SK-N-SH (cell line): ENCODE data around the gene FAM107B.
"Not testable (repeated sequence)": the region's sequence is repeated elsewhere in the genome, so short reads cannot be mapped to it uniquely, and the experiment has no call there.

Experiments
- CTCF ChIP-seq: fragments of 200-600 bp; sonication (generic); IDR thresholded peaks from 2 replicates; pipeline ENCODE4 v1.6.1; 2017; ENCODE audit warnings: antibody characterized with exemption, mild to moderate bottlenecking, moderate library complexity
- ELF1 ChIP-seq: IDR thresholded peaks from 2 replicates; pipeline ENCODE4 v1.4.0; 2012
- EP300 ChIP-seq, 2 experiments: IDR thresholded peaks; 2 replicates each; pipeline versions ENCODE4 v1.4.0 to v1.6.1; 2012; ENCODE audit warnings: borderline replicate concordance in 1 of 2, low read depth in 1 of 2, low read length in 1 of 2
- EZH2phosphoT487 ChIP-seq: fragments of 200-600 bp; sonication (generic); IDR thresholded peaks from 2 replicates; pipeline ENCODE4 v1.6.1; 2017; ENCODE audit warnings: low read depth, mixed run types, mild to moderate bottlenecking, antibody characterized with exemption, moderate library complexity, borderline replicate concordance
- FOSL2 ChIP-seq: IDR thresholded peaks from 2 replicates; pipeline ENCODE4 v1.4.0; 2012; ENCODE audit warnings: low read depth, mild to moderate bottlenecking, moderate library complexity, borderline replicate concordance
- GABPA ChIP-seq: IDR thresholded peaks from 2 replicates; pipeline ENCODE4 v1.4.0; 2012; ENCODE audit warnings: low read depth, mild to moderate bottlenecking
- NFIC ChIP-seq: IDR thresholded peaks from 2 replicates; pipeline ENCODE4 v1.4.0; 2012; ENCODE audit warnings: borderline replicate concordance
- POLR2AphosphoS5 ChIP-seq: IDR thresholded peaks from 2 replicates; pipeline ENCODE4 v1.6.1; 2012; ENCODE audit warnings: low read depth, low read length
- RAD21 ChIP-seq: IDR thresholded peaks from 2 replicates; pipeline ENCODE4 v1.6.1; 2012; ENCODE audit warnings: mild to moderate bottlenecking, low read length
- REST ChIP-seq: IDR thresholded peaks from 2 replicates; pipeline ENCODE4 v1.6.1; 2012; ENCODE audit warnings: mild to moderate bottlenecking, low read depth, low read length, moderate library complexity
- TAF1 ChIP-seq: IDR thresholded peaks from 2 replicates; pipeline ENCODE4 v1.6.1; 2012; ENCODE audit warnings: low read depth, mild to moderate bottlenecking, low read length, moderate library complexity, borderline replicate concordance
- USF2 ChIP-seq: fragments of 150-350 bp; IDR thresholded peaks from 2 replicates; pipeline ENCODE4 v1.6.1; 2017; ENCODE audit warnings: antibody characterized with exemption, low read length, low read depth, borderline replicate concordance
- ZBTB33 ChIP-seq: IDR thresholded peaks from 2 replicates; pipeline ENCODE4 v1.4.0; 2012; ENCODE audit warnings: low read depth, borderline replicate concordance
- TF ChIP-seq, protein P1 (sequence below): IDR thresholded peaks from 2 replicates; pipeline ENCODE4 v1.4.0; 2012; ENCODE audit warnings: low read depth

- not testable (repeated sequence) for TF ChIP-seq CTCF; GABPA; NFIC; POLR2AphosphoS5; FOSL2; TAF1; REST; EP300 (IDR thresholded peaks at IDR 0.05; ENCODE audit: borderline replicate concordance in 1 of 2, low read depth in 1 of 2, low read length in 1 of 2); EZH2phosphoT487; USF2; RAD21; ZBTB33; ELF1
- TF ChIP-seq, protein P1, sequence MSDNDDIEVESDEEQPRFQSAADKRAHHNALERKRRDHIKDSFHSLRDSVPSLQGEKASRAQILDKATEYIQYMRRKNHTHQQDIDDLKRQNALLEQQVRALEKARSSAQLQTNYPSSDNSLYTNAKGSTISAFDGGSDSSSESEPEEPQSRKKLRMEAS: not testable (repeated sequence)
Observed at GRCh38 chr10:14709344-14709743, 65.4 kb downstream of the FAM107B start.
